Psoas muscle (tissue), 8 donors: ENCODE data around the gene PRKAG2. TPM values are rescaled to one million over a fixed set of nuclear protein-coding genes. Genes with fewer than 3 reads are reported as not detected.

Source experiments
- ATAC-seq, 4 donors: fragments of 200-7000 bp; cut with Tn5 transposase; one replicate each; pipeline ENCODE4 v1.9.1; 2020; ENCODE audit warnings: moderate library complexity in 3 of 4, mild to moderate bottlenecking in 2 of 4
- DNase-seq, 2 donors: peaks; one replicate each; pipeline ENCODE4 v3.0.0-alpha.2; 2020
- H3K27ac ChIP-seq: fragments of 200-600 bp; one replicate; pipeline ENCODE4 v1.8.0; 2022
- H3K27me3 ChIP-seq, 3 donors: fragments of 200-600 bp in 1 of 3; one replicate each; pipeline versions ENCODE4 v1.6.1 to v1.8.0; 2013 to 2022; ENCODE audit warnings: low read length in 2 of 3, mild to moderate bottlenecking in 2 of 3, moderate library complexity in 1 of 3; ENCODE audit not compliant: insufficient read depth in 3 of 3
- H3K36me3 ChIP-seq, 2 donors: fragments of 200-600 bp in 1 of 2; one replicate each; pipeline versions ENCODE4 v1.6.1 to v1.8.0; 2013 to 2022; ENCODE audit warnings: low read depth in 1 of 2, mild to moderate bottlenecking in 1 of 2, moderate library complexity in 1 of 2; ENCODE audit not compliant: insufficient read depth in 1 of 2
- H3K4me1 ChIP-seq: fragments of 200-600 bp; one replicate; pipeline ENCODE4 v1.8.0; 2022
- H3K4me3 ChIP-seq: fragments of 200-600 bp; one replicate; pipeline ENCODE4 v1.8.0; 2022; ENCODE audit warnings: mild to moderate bottlenecking
- H3K9me3 ChIP-seq: fragments of 200-600 bp; one replicate; pipeline ENCODE4 v1.8.0; 2022
- WGBS, 3 donors: extraction: QIAGEN DNeasy Blood & Tissue Kit; methylation state at CpG; one replicate each; pipeline versions ENCODE4 v1.1.6 to v1.1.7; 2013; 5-methylcytosine and 5-hydroxymethylcytosine counted together
- intact Hi-C, 2 donors: fragments of 100-400 bp; cut with DNase I; formaldehyde crosslinking; loops; one replicate each; pipeline versions ENCODE4 v1.11.0 to v1.14.2; 2022
- polyA plus RNA-seq, 3 donors: library from polyadenylated mRNA; stranded (reverse); fragments of 200-250 nt; gene quantifications; one replicate each; pipeline ENCODE4 v1.2.3, GENCODE V29; 2013
- total RNA-seq, 4 donors: library from RNA; stranded (reverse); fragmentation: NEBNext Ultra II Directional in 2 of 4; extraction: Animal tissue kit (Norgen Biotek cat#: 25700) in 2 of 4; gene quantifications; one replicate each; pipeline versions ENCODE4 v1.2.1 to v1.2.4, GENCODE V29; 2021 to 2023
- TF ChIP-seq, protein P1 (sequence below): fragments of 200-600 bp; IDR thresholded peaks from one replicate; pipeline ENCODE4 v1.8.0; 2022; ENCODE audit warnings: antibody characterized with exemption
- donor health status: healthy with polysubstance abuse.
- donor health status: DM: no; HTN: no; CAD: no; lungs with moderate emphysema.
- donor health status: Bipolar disorder and iron deficiency.
- donor health status: healthy.
- donor health status: DM: yes; HTN: yes; CAD: no.
- donor health status: DM: no; HTN: no; CAD: no.
- donor health status: DM: no; HTN: no; CAD: no.
- donor health status: DM: yes; HTN: yes; CAD: no.

The PRKAG2 gene
- total and polyA plus RNA-seq, 7 donors = 9.3 to 143 (median 19.8) TPM

GRCh38 chr7:151603951-151604350 lies 273.0 kb downstream of the PRKAG2 start:
- no peaks in the 10 kb centered on the region for H3K9me3 ChIP-seq
- no peak overlapping the region for H3K27ac ChIP-seq
- no peak overlapping the region for H3K4me3 ChIP-seq
- TF ChIP-seq, protein P1, sequence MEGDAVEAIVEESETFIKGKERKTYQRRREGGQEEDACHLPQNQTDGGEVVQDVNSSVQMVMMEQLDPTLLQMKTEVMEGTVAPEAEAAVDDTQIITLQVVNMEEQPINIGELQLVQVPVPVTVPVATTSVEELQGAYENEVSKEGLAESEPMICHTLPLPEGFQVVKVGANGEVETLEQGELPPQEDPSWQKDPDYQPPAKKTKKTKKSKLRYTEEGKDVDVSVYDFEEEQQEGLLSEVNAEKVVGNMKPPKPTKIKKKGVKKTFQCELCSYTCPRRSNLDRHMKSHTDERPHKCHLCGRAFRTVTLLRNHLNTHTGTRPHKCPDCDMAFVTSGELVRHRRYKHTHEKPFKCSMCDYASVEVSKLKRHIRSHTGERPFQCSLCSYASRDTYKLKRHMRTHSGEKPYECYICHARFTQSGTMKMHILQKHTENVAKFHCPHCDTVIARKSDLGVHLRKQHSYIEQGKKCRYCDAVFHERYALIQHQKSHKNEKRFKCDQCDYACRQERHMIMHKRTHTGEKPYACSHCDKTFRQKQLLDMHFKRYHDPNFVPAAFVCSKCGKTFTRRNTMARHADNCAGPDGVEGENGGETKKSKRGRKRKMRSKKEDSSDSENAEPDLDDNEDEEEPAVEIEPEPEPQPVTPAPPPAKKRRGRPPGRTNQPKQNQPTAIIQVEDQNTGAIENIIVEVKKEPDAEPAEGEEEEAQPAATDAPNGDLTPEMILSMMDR = no peak
- no peaks in the 10 kb centered on the region for H3K36me3 ChIP-seq
- H3K27me3 ChIP-seq = no peaks in the 10 kb centered on the region
- DNase-seq (no peak), ATAC-seq (no peak)
- 84 to 96% (median 95%) methylated on average over 4 of the region's 4 CpGs for WGBS, 3 donors
- peaks cover 12% of the 10 kb centered on the region for H3K4me1 ChIP-seq
- intact Hi-C loops = no loop called here

- WGBS, 3 donors = 90 to 94% (median 90%) methylated on average over 21 of the region's 21 CpGs
- no peak overlapping the region for H3K27ac ChIP-seq
- H3K4me3 ChIP-seq = no peak overlapping the region
- DNase-seq (no peak), ATAC-seq (peak in 2 of 4 donors; percentile 19 to 22)
- H3K4me1 ChIP-seq = peaks cover 12% of the 10 kb centered on the region
- TF ChIP-seq, protein P1 = no peak
- H3K36me3 ChIP-seq = no peaks in the 10 kb centered on the region
- H3K27me3 ChIP-seq = no peaks in the 10 kb centered on the region
- intact Hi-C loops = no loop called here
- no peaks in the 10 kb centered on the region for H3K9me3 ChIP-seq
Measured at GRCh38 chr7:151601521-151602305, 275.2 kb downstream of the PRKAG2 start.

DNA sequence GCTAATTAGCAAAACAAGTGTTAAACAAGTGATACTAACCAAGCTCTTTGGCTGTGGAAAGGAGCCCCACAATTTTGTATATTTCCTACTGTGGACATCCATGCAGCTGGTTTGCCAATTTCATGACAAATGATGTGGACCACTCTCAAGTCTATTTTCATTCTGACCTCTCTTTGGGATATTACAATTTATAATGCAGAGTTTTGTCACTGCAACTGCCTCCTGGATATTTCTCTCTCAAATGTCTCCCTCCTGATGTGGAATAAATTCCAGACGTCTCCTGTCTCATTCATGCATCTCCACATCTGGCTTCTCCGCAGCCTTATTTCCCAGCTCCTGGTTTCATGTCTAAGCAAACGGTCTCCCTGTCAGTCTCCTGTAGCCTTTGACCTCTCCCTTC lies 276.6 kb downstream of the PRKAG2 start:
- Histone ChIP-seq H3K9me3 (no peaks in the 10 kb centered on the region), H3K4me1 (peaks cover 12% of the 10 kb centered on the region), H3K27ac (no peak overlapping the region), H3K27me3 (no peaks in the 10 kb centered on the region), H3K36me3 (peaks cover 0 to 2% of the 10 kb centered on the region in 2 donors), H3K4me3 (no peak overlapping the region)
- TF ChIP-seq, protein P1 = no peak
- intact Hi-C loops = no loop called here
- DNase-seq (no peak), ATAC-seq (peak in 1 of 4 donors; percentile 11)
- WGBS, 3 donors = 71 to 76% (median 75%) methylated on average over 3 of the region's 3 CpGs

DNA sequence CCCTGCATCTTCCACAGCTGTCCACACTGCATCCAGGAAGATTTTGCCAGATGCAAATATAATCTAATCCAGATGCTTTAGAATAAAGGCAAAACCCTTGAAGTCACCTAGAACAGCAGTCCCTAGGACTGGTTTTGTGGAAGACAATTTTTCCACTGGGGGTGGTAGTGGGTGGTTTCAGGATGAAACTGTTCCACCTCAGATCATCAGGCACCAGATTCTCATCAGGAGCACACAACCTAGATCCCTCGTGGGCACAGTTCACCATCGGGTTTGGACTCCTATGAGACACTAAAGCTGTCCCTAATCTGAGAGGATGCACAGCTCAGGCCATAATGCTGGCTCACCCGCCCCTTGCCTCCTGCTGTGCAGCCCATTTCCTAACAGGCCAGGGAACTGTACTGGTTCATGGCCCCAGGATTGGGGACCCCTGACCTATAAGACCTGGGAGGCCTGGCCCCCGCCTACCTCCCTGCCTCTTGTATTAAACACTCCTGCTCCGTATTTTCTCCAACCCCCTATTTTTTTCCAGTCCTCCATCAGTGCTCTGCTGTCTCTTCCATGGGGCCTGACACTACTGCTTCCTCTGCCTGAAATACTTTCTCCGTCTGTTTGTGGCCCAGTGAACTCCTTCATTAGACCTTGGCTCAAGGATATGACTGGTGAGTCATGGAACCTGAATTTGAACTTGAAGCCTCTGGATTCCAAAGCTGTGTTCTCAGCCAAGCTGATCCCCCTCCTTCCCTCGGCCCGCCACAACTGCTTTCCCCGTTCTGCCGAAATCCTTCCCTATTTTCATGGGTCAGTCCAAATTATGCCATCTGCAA lies 277.3 kb downstream of the PRKAG2 start:
- Histone ChIP-seq H3K27me3 (no peaks in the 10 kb centered on the region), H3K27ac (peak overlapping the region; percentile 46), H3K4me1 (peaks cover 12% of the 10 kb centered on the region), H3K9me3 (no peaks in the 10 kb centered on the region), H3K4me3 (no peak overlapping the region), H3K36me3 (peaks cover under 1 to 2% of the 10 kb centered on the region in 2 donors)
- DNase-seq = peak in 1 of 2 donors; percentile 49
- intact Hi-C loops = loop anchor here in 1 of 2 donors (5.0 kb wide), 1 partner anchor 77 kb away; no protein-coding TSS in a partner anchor
- peak; percentile 86 to 94 (median 92) for ATAC-seq
- 28 to 37% (median 37%) methylated on average over 10 of the region's 10 CpGs for WGBS, 3 donors
- TF ChIP-seq, protein P1 = no peak
